K562 (cell line): Measurements from ENCODE around the gene PRKD1. TPM values are rescaled to one million over a fixed set of nuclear protein-coding genes. Genes with fewer than 3 reads are reported as not detected.

ENCODE experiments used
- ARID2 ChIP-seq: fragments of 450-650 bp; IDR thresholded peaks from 2 replicates; pipeline ENCODE4 v1.6.1; 2017; ENCODE audit warnings: antibody characterized with exemption, mild to moderate bottlenecking
- ATF4 ChIP-seq: fragments of 450-650 bp; formaldehyde crosslinking; IDR thresholded peaks from 2 replicates; pipeline ENCODE4 v1.4.0; 2022; ENCODE audit warnings: mild to moderate bottlenecking, moderate library complexity
- ELK3 ChIP-seq: fragments of 450-650 bp; formaldehyde crosslinking; IDR thresholded peaks from 2 replicates; pipeline ENCODE4 v1.4.0; 2020; ENCODE audit warnings: mild to moderate bottlenecking
- GTF2B ChIP-seq: IDR thresholded peaks from 2 replicates; pipeline ENCODE4 v1.6.1; 2011; ENCODE audit not compliant: insufficient read length; ENCODE audit errors: extremely low read depth
- KLF16 ChIP-seq: IDR thresholded peaks from 2 replicates; pipeline ENCODE4 v1.6.1; 2016; ENCODE audit warnings: antibody characterized with exemption
- NEUROD1 ChIP-seq: fragments of 150-350 bp; IDR thresholded peaks from 2 replicates; pipeline ENCODE4 v1.6.1; 2014; ENCODE audit warnings: borderline replicate concordance, low read length, low read depth; ENCODE audit not compliant: partially characterized antibody
- SRSF1 ChIP-seq: fragments of 200-400 bp; formaldehyde crosslinking; IDR thresholded peaks from 2 replicates; pipeline ENCODE4 v1.6.1; 2017; ENCODE audit warnings: mild to moderate bottlenecking, low read depth, low read length, moderate library complexity
- STAT5A ChIP-seq: IDR thresholded peaks from 2 replicates; pipeline ENCODE4 v1.6.1; 2012; ENCODE audit warnings: low read length, inconsistent platforms, borderline replicate concordance
- TAF15 ChIP-seq: fragments of 200-400 bp; formaldehyde crosslinking; IDR thresholded peaks from 2 replicates; pipeline ENCODE4 v1.6.1; 2017; ENCODE audit warnings: mild to moderate bottlenecking, low read depth, low read length, moderate library complexity
- TBP ChIP-seq: optimal IDR thresholded peaks from 2 replicates; pipeline ENCODE3; 2011; ENCODE audit warnings: low read depth, low read length, improper control_type of control experiment
- TRIM28 ChIP-seq: fragments of 450-650 bp; IDR thresholded peaks from 2 replicates; pipeline ENCODE4 v1.6.1; 2017
- ZBTB12 ChIP-seq: fragments of 250-450 bp; sonication (Bioruptor Pico); IDR thresholded peaks from 2 replicates; pipeline ENCODE4 v1.4.0; 2020
- ZMIZ1 ChIP-seq, 2 experiments: fragments of 150-350 bp in 1 of 2; IDR thresholded peaks; 2 replicates each; pipeline ENCODE4 v1.6.1; 2012 to 2016; ENCODE audit warnings: low read depth in 2 of 2, low read length in 2 of 2, mild to moderate bottlenecking in 1 of 2, moderate library complexity in 1 of 2
- ZNF23 ChIP-seq: fragments of 250-450 bp; sonication (Bioruptor Pico); IDR thresholded peaks from 2 replicates; pipeline ENCODE4 v1.4.0; 2020; ENCODE audit warnings: mild to moderate bottlenecking
- ZNF232 ChIP-seq: sonication (generic); formaldehyde crosslinking; IDR thresholded peaks from 2 replicates; pipeline ENCODE4 v1.8.0; 2022; ENCODE audit warnings: mild to moderate bottlenecking, missing genetic modification reagents
- ZNF707 ChIP-seq: fragments of 250-450 bp; sonication (Bioruptor Pico); conservative IDR thresholded peaks from 2 replicates; pipeline ENCODE4 v1.8.0; 2022; ENCODE audit warnings: inconsistent platforms, mild to moderate bottlenecking, moderate library complexity
- polyA plus RNA-seq, 8 experiments: library from polyadenylated mRNA; depleted of rRNA in 4 of 8; stranded (reverse) in 5 of 8; unstranded in 3 of 8; fragments of >200 nt; fragmentation: Nextera tagmentation in 2 of 8; fragmentation: Illumina TruSeq in 1 of 8; extraction: Ambion mirVana in 2 of 8; extraction: Trizol in 1 of 8; gene quantifications; 2 replicates each; pipeline versions ENCODE4 v1.2.1 to v1.2.3, GENCODE V29; 2011 to 2014; ENCODE audit warnings: inconsistent platforms in 1 of 8, missing spikeins in 1 of 8
- total RNA-seq, 7 experiments: library from RNA; depleted of rRNA in 6 of 7; stranded (reverse); fragments of >200 nt in 6 of 7; fragmentation: Illumina TruSeq in 2 of 7; extraction: Trizol in 2 of 7; gene quantifications; 2 replicates each; pipeline versions ENCODE4 v1.2.1 to v1.2.3, GENCODE V29; 2011 to 2021; ENCODE audit warnings: low replicate concordance in 1 of 7
- TF ChIP-seq, protein P1 (sequence below): sonication (generic); formaldehyde crosslinking; IDR thresholded peaks from 2 replicates; pipeline ENCODE4 v1.8.0; 2022; ENCODE audit warnings: mild to moderate bottlenecking, missing genetic modification reagents
- TF ChIP-seq, protein P2 (sequence below): fragments of 200-800 bp; sonication (Bioruptor generic); IDR thresholded peaks from 2 replicates; pipeline ENCODE4 v1.6.1; 2017; ENCODE audit warnings: missing genetic modification characterization, missing compliant biosample characterization

The PRKD1 gene
- total and polyA plus RNA-seq, 9 of the 15 experiments (the other 6 are each of a cell fraction or from before 2014, with no cell fraction given), result 0.04 to 0.25 (median 0.13) TPM; not detected in 1

- TF ChIP-seq ATF4 (CRISPR knock-in tag) (no peak), STAT5A (peak; percentile 87), NEUROD1 (no peak), ZMIZ1 (IDR thresholded peaks at IDR 0.05; ENCODE audit: low read depth in 2 of 2, low read length in 2 of 2) (peak in 1 of 2 experiments; percentile 80; a peak in 2 of 4 replicates), ELK3 (no peak), GTF2B (no peak), SRSF1 (no peak), ARID2 (no peak), ZBTB12 (CRISPR knock-in tag) (no peak), TRIM28 (no peak), TAF15 (no peak), TBP (no peak), KLF16 (peak; percentile 90), ZNF232 (CRISPR knock-in tag) (no peak), ZNF23 (CRISPR knock-in tag) (no peak), ZNF707 (no peak)
- TF ChIP-seq, protein P1, sequence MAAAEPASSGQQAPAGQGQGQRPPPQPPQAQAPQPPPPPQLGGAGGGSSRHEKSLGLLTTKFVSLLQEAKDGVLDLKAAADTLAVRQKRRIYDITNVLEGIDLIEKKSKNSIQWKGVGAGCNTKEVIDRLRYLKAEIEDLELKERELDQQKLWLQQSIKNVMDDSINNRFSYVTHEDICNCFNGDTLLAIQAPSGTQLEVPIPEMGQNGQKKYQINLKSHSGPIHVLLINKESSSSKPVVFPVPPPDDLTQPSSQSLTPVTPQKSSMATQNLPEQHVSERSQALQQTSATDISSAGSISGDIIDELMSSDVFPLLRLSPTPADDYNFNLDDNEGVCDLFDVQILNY, result no peak
- TF ChIP-seq, protein P2, sequence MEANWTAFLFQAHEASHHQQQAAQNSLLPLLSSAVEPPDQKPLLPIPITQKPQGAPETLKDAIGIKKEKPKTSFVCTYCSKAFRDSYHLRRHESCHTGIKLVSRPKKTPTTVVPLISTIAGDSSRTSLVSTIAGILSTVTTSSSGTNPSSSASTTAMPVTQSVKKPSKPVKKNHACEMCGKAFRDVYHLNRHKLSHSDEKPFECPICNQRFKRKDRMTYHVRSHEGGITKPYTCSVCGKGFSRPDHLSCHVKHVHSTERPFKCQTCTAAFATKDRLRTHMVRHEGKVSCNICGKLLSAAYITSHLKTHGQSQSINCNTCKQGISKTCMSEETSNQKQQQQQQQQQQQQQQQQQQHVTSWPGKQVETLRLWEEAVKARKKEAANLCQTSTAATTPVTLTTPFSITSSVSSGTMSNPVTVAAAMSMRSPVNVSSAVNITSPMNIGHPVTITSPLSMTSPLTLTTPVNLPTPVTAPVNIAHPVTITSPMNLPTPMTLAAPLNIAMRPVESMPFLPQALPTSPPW (CRISPR knock-in tag), result peak; percentile 37
Observed at GRCh38 chr14:29650554-29651269, 276.9 kb downstream of the PRKD1 start (continued).
